ENCODE results near the gene SBF2. TPM values are rescaled to one million over a fixed set of nuclear protein-coding genes. Genes with fewer than 3 reads are reported as not detected.

Gene SBF2
- total RNA-seq, 1 experiment from 2014 or later, result 30.2 TPM

DNA sequence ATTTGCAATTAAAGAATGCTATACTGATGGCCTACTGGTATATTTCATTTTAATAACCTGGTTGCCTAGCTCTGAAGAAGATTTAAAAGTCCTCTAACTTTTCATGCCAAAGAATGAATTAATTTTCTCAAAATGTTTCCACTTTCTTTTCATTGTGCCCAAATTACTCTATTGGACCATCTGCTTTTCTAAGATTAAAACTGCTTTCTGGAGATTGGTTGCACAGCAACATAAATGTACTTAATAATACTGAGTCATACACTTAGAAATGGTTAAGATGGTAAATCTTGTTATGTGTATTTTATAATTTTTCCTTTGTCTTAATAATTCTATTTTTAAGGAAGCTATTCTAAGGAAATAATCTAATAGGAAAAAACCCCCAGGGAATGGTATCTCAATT lies 479.9 kb downstream of the SBF2 start:
- H3K4me3 Mint-ChIP-seq, result no peak overlapping the region

More for the DNA sequence above, 479.9 kb downstream of the SBF2 start:
- H2BK120ac ChIP-seq (ENCODE audit: low read depth, low read length, poor library complexity, severe bottlenecking), result no peak overlapping the region
- no peak overlapping the region for H4K8ac ChIP-seq (replicated peaks; ENCODE audit: insufficient read length, low read depth, low read length)
- H4K91ac ChIP-seq (ENCODE audit: insufficient read length, low read depth, low read length), result no peak overlapping the region
- H2AK5ac ChIP-seq (ENCODE audit: insufficient read length, low read length), result no peak overlapping the region
- no peak overlapping the region for H3K14ac ChIP-seq (ENCODE audit: insufficient read depth, low read length)
- H3T11ph ChIP-seq (ENCODE audit: low read length), result no peak overlapping the region
- no peaks in the 10 kb centered on the region for H3K4me1 ChIP-seq (ENCODE audit: insufficient read depth, low read length)
- no peaks in the 10 kb centered on the region for H3K27me3 ChIP-seq (ENCODE audit: insufficient read depth, low read length)
- no peak overlapping the region for H2BK12ac ChIP-seq (ENCODE audit: insufficient read length, low read depth, low read length)
- Mint-ChIP-seq H3K36me3 (ENCODE audit: insufficient read depth in 1 of 3, low read depth in 3 of 3) (peaks cover 0 to 8% (median 4%) of the 10 kb centered on the region in 3 experiments; a peak in 4 of 7 replicates), H3K4me1 (peaks cover 11 to 13% of the 10 kb centered on the region in 2 experiments), H3K27ac (no peak overlapping the region), H3K27me3 (ENCODE audit: low read depth) (no peaks in the 10 kb centered on the region), H3K9me3 (no peaks in the 10 kb centered on the region; a peak in 1 of 5 replicates)
- H3K18ac ChIP-seq (ENCODE audit: insufficient read length, low read depth, low read length), result no peak overlapping the region
- no peak overlapping the region for H3K9ac ChIP-seq (ENCODE audit: extremely low read depth, insufficient read length, low read length)
- H3K23ac ChIP-seq (ENCODE audit: insufficient read length, low read depth, low read length), result no peak overlapping the region
- no peaks in the 10 kb centered on the region for H3K9me3 ChIP-seq (ENCODE audit: control insufficient read depth, low read depth, low read length)
- no peak overlapping the region for H3K27ac ChIP-seq (ENCODE audit: insufficient read length, low read depth, low read length)
- H3K79me2 ChIP-seq (ENCODE audit: insufficient read depth, low read length), result no peaks in the 10 kb centered on the region
- H4K20me1 ChIP-seq (ENCODE audit: control insufficient read depth, insufficient read depth, insufficient read length), result no peaks in the 10 kb centered on the region
- no peak overlapping the region for H2BK20ac ChIP-seq (ENCODE audit: low read depth, low read length, poor library complexity, severe bottlenecking)
- no peak overlapping the region for H2BK5ac ChIP-seq (ENCODE audit: insufficient read length, low read length)
- no peak overlapping the region for H3K4me2 ChIP-seq (ENCODE audit: insufficient read depth, insufficient read length, low read length)
- H4K5ac ChIP-seq (ENCODE audit: insufficient read length, low read depth, low read length), result no peak overlapping the region
- H3K4ac ChIP-seq (ENCODE audit: low read depth, low read length), result no peak overlapping the region
- no peak for DNase-seq
- H3K79me1 ChIP-seq (ENCODE audit: insufficient read depth, low read depth, low read length, poor library complexity, severe bottlenecking), result no peaks in the 10 kb centered on the region
- H2BK15ac ChIP-seq (ENCODE audit: low read depth, low read length), result no peak overlapping the region
- no peak for TF ChIP-seq CTCF (conservative IDR thresholded peaks at IDR 0.05)
- no peak overlapping the region for H2AFZ ChIP-seq (ENCODE audit: low read length)
- no peaks in the 10 kb centered on the region for H3K23me2 ChIP-seq (ENCODE audit: insufficient read length, low read depth, low read length, poor library complexity, severe bottlenecking)
- no peak overlapping the region for H3K56ac ChIP-seq (ENCODE audit: insufficient read length, low read depth, low read length)

All from H9 (cell line).